SJSA1 (cell line): ENCODE measurements around the gene ULK1. TPM values are rescaled to one million over a fixed set of nuclear protein-coding genes. Genes with fewer than 3 reads are reported as not detected.

Experiments
- DNase-seq, 2 experiments: peaks; one replicate each; pipeline ENCODE4 v3.0.0-alpha.2; 2015 to 2020; ENCODE audit warnings: low spot score in 2 of 2, low read depth in 1 of 2
- H3K27ac ChIP-seq: fragments of 250-450 bp; sonication (Bioruptor Pico); 2 replicates; pipeline ENCODE4 v1.5.1; 2020; ENCODE audit warnings: mild to moderate bottlenecking, moderate library complexity
- H3K27me3 ChIP-seq: fragments of 250-450 bp; sonication (Bioruptor Pico); replicated peaks from 2 replicates; pipeline ENCODE4 v1.5.1; 2020; ENCODE audit warnings: mild to moderate bottlenecking, moderate library complexity
- H3K36me3 ChIP-seq: fragments of 250-450 bp; sonication (Bioruptor Pico); 2 replicates; pipeline ENCODE4 v1.5.1; 2020; ENCODE audit warnings: mild to moderate bottlenecking
- H3K4me1 ChIP-seq: fragments of 250-450 bp; sonication (Bioruptor Pico); replicated peaks from 2 replicates; pipeline ENCODE4 v1.6.1; 2021; ENCODE audit warnings: mild to moderate bottlenecking
- H3K4me3 ChIP-seq: fragments of 250-450 bp; sonication (Bioruptor Pico); 2 replicates; pipeline ENCODE4 v1.5.1; 2020; ENCODE audit warnings: mild to moderate bottlenecking
- H3K9me3 ChIP-seq: fragments of 250-450 bp; sonication (Bioruptor Pico); replicated peaks from 2 replicates; pipeline ENCODE4 v1.5.1; 2020; ENCODE audit warnings: mild to moderate bottlenecking
- total RNA-seq: library from RNA; depleted of rRNA; stranded (reverse); fragments of >200 nt; shearing (Covaris generic); gene quantifications from 2 replicates; pipeline ENCODE4 v1.2.3, GENCODE V29; 2014

The ULK1 gene
- total RNA-seq, 1 experiment from 2014 or later, result 2.9 TPM

- H3K4me1 ChIP-seq, result no peaks in the 10 kb centered on the region
Observed at GRCh38 chr12:131902332-131903241, 8.2 kb downstream of the ULK1 start.

DNA sequence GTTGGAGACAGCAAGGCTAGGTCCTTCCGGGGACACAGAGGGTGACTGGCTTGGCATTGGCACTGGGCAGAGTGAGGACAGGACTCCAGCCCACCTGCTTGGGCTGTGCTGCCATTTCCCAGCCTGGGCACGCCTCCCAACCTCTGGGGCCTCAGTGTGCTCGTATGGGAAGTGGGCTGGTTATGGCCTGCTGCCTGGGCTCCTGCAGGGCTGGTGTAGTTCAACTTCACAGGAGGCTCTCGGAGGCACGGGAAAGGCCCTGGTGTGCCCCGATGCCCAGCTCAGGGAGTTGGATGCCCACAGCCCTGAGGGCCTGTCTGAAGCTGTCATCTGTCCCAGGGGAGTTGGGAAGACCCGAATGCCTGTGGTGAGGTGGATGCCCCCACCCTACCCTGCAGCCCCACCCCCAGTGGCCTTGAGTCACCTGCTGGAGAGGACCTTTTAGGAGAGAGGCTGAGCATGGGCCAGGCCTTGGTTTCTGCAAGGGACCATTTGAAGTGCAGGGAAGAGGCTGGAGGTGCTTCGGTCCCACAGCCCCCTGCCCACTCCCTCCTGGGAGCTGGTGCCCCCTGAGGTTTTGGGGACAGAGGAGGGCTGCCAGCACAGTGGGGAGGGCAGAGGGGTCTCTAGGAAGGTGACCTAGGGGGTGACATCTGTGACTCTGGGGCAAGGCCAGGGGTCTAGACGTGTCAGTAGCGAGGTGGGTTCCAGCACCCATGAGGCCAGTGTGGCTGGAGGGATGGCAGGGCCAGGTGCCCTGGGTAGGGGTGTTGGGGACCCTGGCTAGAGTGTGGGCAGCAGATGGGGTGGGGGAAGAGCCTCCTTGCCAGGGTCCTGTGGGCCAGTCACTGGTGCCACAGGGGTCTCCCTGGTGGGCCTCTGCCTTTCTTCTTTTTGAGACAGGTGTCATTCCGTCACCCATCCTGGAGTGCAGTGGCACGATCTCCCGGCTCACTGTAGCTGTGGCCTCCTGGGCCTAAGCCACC, 9.1 kb downstream of the ULK1 start:
- Histone ChIP-seq H3K4me1 (no peaks in the 10 kb centered on the region), H3K27ac (no peak overlapping the region), H3K36me3 (peaks cover 1% of the 10 kb centered on the region), H3K9me3 (no peaks in the 10 kb centered on the region), H3K4me3 (no peak overlapping the region), H3K27me3 (no peaks in the 10 kb centered on the region)
- peak in 1 of 2 experiments; percentile 39 for DNase-seq

More at GRCh38 chr12:131902332-131903241, 8.2 kb downstream of the ULK1 start:
- no peaks in the 10 kb centered on the region for H3K27me3 ChIP-seq
- H3K36me3 ChIP-seq, result peaks cover 1% of the 10 kb centered on the region; the same call in 1 of the 2 replicates
- H3K27ac ChIP-seq, result no peak overlapping the region
- H3K4me3 ChIP-seq, result no peak overlapping the region
- H3K9me3 ChIP-seq, result no peaks in the 10 kb centered on the region
- DNase-seq, result peak in 1 of 2 experiments; percentile 40

DNA sequence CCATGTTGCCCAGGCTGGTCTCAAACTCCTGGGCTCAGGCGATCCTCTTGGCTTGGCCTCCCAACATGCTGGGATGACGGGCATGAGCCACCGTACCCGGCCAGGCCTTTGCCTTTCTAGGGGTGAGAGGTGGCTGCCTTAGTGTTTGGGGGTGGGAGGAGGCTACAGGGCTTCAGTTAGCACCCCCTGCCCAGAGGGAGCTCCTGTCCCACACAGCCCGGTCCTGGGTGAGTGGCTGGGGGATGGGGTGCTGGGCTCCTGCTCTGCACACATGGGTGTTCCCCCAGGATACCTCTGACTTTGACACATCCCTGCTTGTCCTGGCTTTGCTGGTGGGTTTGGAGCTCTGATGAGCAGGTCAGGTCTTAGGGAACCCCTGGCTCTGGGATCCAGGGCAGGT, 9.9 kb downstream of the ULK1 start:
- Histone ChIP-seq H3K4me3 (no peak overlapping the region), H3K36me3 (peaks cover 8% of the 10 kb centered on the region)
- no peak for DNase-seq

GRCh38 chr12:131905081-131905629, 10.7 kb downstream of the ULK1 start:
- Histone ChIP-seq H3K4me1 (no peaks in the 10 kb centered on the region), H3K27me3 (no peaks in the 10 kb centered on the region), H3K4me3 (no peak overlapping the region), H3K36me3 (peaks cover 8% of the 10 kb centered on the region), H3K9me3 (no peaks in the 10 kb centered on the region), H3K27ac (no peak overlapping the region)
- DNase-seq, result no peak

More for the DNA sequence above, 9.9 kb downstream of the ULK1 start:
- no peaks in the 10 kb centered on the region for H3K4me1 ChIP-seq
- no peak overlapping the region for H3K27ac ChIP-seq
- H3K27me3 ChIP-seq, result no peaks in the 10 kb centered on the region
- H3K9me3 ChIP-seq, result no peaks in the 10 kb centered on the region

- Histone ChIP-seq H3K27me3 (no peaks in the 10 kb centered on the region), H3K9me3 (no peaks in the 10 kb centered on the region), H3K4me3 (no peak overlapping the region), H3K27ac (no peak overlapping the region), H3K36me3 (peaks cover 8% of the 10 kb centered on the region), H3K4me1 (peaks cover 4% of the 10 kb centered on the region)
- DNase-seq, result no peak
Observed at GRCh38 chr12:131905630-131906091, 11.2 kb downstream of the ULK1 start.

DNA sequence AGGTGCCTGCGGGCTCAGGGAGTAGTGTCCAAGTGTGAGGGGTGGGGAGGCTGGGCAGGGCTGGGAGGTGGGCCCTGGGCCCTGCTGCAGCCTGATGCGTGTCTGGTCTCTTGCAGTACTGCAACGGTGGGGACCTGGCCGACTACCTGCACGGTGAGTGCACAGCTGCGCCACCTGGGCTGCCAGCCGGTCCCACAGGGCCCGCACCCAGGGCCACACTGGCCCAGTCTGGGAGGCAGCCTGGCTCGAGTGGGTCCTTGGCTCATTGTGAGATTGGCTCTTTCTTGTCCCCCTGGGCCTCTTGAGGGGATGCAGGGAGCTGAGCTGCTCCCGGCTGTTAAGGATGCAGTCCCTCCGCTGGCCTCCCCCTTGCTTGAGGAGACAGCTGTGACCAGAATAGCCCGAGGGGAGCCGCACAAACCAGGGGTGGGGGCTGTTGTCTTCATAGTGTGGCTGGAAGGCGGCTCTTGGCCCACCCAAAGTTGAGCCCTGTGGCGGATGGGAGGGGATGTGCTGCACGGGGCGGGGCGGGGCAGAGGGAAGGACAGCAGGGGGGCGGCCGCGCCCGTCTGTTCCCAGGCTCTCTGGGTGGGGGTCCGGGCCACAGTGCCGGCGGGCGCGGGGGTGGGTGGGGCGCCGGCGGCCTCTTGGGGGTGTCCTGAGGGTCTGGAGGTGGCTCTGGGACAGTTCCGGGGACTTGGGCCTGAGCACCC, 13.1 kb downstream of the ULK1 start:
- peaks cover 25% of the 10 kb centered on the region for H3K36me3 ChIP-seq
- peak in 1 of 2 experiments; percentile 36 for DNase-seq

GRCh38 chr12:131908092-131909080, 14.0 kb downstream of the ULK1 start:
- peak in 1 of 2 experiments; percentile 43 for DNase-seq
- no peak overlapping the region for H3K27ac ChIP-seq
- H3K4me1 ChIP-seq, result peaks cover 22% of the 10 kb centered on the region
- peaks cover 31% of the 10 kb centered on the region for H3K36me3 ChIP-seq
- no peaks in the 10 kb centered on the region for H3K27me3 ChIP-seq
- no peak overlapping the region for H3K4me3 ChIP-seq
- no peaks in the 10 kb centered on the region for H3K9me3 ChIP-seq

More for the DNA sequence above, 13.1 kb downstream of the ULK1 start:
- peaks cover 16% of the 10 kb centered on the region for H3K4me1 ChIP-seq
- no peaks in the 10 kb centered on the region for H3K27me3 ChIP-seq
- no peaks in the 10 kb centered on the region for H3K9me3 ChIP-seq
- no peak overlapping the region for H3K27ac ChIP-seq
- no peak overlapping the region for H3K4me3 ChIP-seq

DNA sequence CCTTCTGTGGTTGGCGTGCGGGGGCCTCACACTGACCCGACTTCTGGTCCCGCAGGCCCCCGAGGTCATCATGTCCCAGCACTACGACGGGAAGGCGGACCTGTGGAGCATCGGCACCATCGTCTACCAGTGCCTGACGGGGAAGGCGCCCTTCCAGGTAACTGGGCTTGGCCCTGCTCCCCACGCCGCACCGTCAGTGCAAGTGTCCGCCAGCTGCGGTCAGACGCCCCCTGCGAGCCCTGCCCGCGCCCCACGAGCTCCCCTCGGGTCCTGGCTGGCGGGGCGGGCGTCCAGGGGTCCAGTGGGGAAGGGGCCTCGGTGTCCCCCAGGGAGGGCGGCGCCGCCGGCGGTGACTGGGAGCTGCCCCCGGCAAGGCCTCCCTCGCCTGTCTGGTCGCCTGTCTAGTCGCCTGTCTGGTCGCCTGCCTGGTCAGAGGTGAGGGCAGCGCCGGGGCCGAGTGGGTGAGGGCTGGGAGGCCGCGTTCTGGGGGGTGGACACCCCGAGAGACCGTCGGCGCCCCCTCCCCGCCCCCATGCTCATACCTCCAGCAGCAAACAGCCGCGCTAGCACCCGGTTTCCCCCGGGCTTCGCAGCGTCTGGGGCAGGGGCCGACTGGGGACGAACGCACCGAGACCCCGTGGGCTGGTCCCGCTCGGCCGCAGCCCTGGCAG, 14.8 kb downstream of the ULK1 start:
- Histone ChIP-seq H3K9me3 (no peaks in the 10 kb centered on the region), H3K4me1 (peaks cover 22% of the 10 kb centered on the region), H3K36me3 (peaks cover 36% of the 10 kb centered on the region), H3K4me3 (no peak overlapping the region), H3K27me3 (no peaks in the 10 kb centered on the region), H3K27ac (no peak overlapping the region)
- DNase-seq, result peak in 1 of 2 experiments; percentile 45

DNA sequence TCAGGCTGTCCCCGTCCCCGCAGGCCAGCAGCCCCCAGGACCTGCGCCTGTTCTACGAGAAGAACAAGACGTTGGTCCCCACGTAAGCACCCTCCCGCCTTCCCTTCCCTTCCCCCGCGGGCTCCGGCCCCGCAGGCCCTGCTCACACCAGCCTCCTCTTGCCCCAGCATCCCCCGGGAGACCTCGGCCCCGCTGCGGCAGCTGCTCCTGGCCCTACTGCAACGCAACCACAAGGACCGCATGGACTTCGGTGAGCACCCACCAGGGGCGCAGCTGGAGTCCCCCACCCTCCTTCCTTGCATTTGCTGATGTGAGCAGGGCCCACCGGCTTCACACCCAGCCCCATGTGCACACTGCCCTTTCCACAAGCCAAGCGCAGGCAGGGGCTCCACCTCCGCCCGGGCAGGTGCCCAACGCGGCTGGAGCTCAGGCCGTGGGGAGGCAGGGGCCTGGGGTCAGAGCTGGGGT, 15.4 kb downstream of the ULK1 start:
- H3K36me3 ChIP-seq, result peaks cover 42% of the 10 kb centered on the region
- peaks cover 22% of the 10 kb centered on the region for H3K4me1 ChIP-seq
- DNase-seq, result peak in 1 of 2 experiments; percentile 41
- no peaks in the 10 kb centered on the region for H3K27me3 ChIP-seq
- H3K27ac ChIP-seq, result no peak overlapping the region
- H3K9me3 ChIP-seq, result no peaks in the 10 kb centered on the region
- no peak overlapping the region for H3K4me3 ChIP-seq

- no peak overlapping the region for H3K4me3 ChIP-seq
- peaks cover 49% of the 10 kb centered on the region for H3K36me3 ChIP-seq
Observed at GRCh38 chr12:131910302-131911027, 16.0 kb downstream of the ULK1 start.

DNA sequence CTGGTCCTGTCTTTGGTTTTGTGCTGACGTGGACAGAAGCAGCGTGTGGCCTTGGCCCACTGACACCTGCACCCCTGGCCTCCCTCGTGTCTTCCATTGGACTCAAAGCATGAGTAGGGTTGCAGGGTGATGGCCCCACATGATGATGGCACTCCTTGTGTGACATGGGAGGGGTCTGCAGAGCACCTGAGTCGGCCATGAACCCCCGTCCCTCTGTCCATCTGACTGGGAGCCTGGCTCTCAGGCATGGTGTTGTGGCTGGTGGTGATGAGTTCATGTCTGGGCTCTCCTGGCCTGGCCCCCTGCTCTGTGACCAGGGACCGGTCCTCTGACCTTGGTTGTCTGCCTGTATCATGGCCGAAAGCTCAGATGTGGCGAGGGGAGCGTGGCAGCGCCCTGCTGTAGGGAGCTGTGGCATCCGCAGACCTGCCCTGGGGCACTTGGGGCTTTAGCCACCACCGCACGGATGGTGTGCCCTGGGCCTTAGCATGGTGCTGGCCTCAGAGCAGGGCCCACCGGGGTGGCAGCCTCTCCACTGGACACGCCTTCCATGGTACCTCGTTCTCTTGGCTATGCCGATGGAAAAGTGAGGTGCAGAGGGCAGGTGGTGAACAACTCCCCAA, 16.7 kb downstream of the ULK1 start:
- no peaks in the 10 kb centered on the region for H3K9me3 ChIP-seq
- no peak overlapping the region for H3K27ac ChIP-seq
- DNase-seq, result no peak
- H3K27me3 ChIP-seq, result no peaks in the 10 kb centered on the region
- peaks cover 55% of the 10 kb centered on the region for H3K36me3 ChIP-seq
- no peak overlapping the region for H3K4me3 ChIP-seq
- peaks cover 22% of the 10 kb centered on the region for H3K4me1 ChIP-seq

More at GRCh38 chr12:131910302-131911027, 16.0 kb downstream of the ULK1 start:
- Histone ChIP-seq H3K4me1 (peaks cover 22% of the 10 kb centered on the region), H3K27me3 (no peaks in the 10 kb centered on the region), H3K27ac (no peak overlapping the region), H3K9me3 (no peaks in the 10 kb centered on the region)
- DNase-seq, result peak in 1 of 2 experiments; percentile 41
